ENCODE measurements around the gene YES1.

The YES1 gene

GRCh38 chr18:820591-821165 is 8.6 kb upstream of the YES1 start:
- H3K36me3 ChIP-seq (ENCODE audit: insufficient read depth) = no peaks in the 10 kb centered on the region
- no peak overlapping the region for H2AFZ ChIP-seq (ENCODE audit: low read depth)
- no peaks in the 10 kb centered on the region for H3K79me2 ChIP-seq (ENCODE audit: insufficient read depth, low read depth)
- no peak overlapping the region for H3K27ac ChIP-seq
- H3K4me2 ChIP-seq = no peak overlapping the region
- H3K4me1 ChIP-seq (ENCODE audit: low read depth, poor library complexity, severe bottlenecking) = no peaks in the 10 kb centered on the region
- no peak overlapping the region for H3K9ac ChIP-seq
- no peaks in the 10 kb centered on the region for H4K20me1 ChIP-seq (ENCODE audit: insufficient read depth)
- no peak overlapping the region for H3K4me3 ChIP-seq (IDR thresholded peaks at IDR 0.05; ENCODE audit: insufficient read depth, low read depth, low read length)
- no peak for TF ChIP-seq CTCF (conservative IDR thresholded peaks at IDR 0.05; ENCODE audit: low read depth, low read length)
- no peaks in the 10 kb centered on the region for H3K27me3 ChIP-seq (ENCODE audit: insufficient read depth, low read depth)

GRCh38 chr18:816869-817268 is 4.8 kb upstream of the YES1 start:
- Histone ChIP-seq H3K27me3 (ENCODE audit: insufficient read depth, low read depth) (no peaks in the 10 kb centered on the region), H3K4me1 (ENCODE audit: low read depth, poor library complexity, severe bottlenecking) (peaks cover 13% of the 10 kb centered on the region), H3K79me2 (ENCODE audit: insufficient read depth, low read depth) (no peaks in the 10 kb centered on the region), H3K9ac (no peak overlapping the region), H3K27ac (no peak overlapping the region), H2AFZ (ENCODE audit: low read depth) (no peak overlapping the region), H4K20me1 (ENCODE audit: insufficient read depth) (no peaks in the 10 kb centered on the region), H3K4me2 (no peak overlapping the region), H3K4me3 (IDR thresholded peaks at IDR 0.05; ENCODE audit: insufficient read depth, low read depth, low read length) (no peak overlapping the region), H3K36me3 (ENCODE audit: insufficient read depth) (no peaks in the 10 kb centered on the region)
- no peak for TF ChIP-seq CTCF (conservative IDR thresholded peaks at IDR 0.05; ENCODE audit: low read depth, low read length)

- Histone ChIP-seq H3K4me3 (IDR thresholded peaks at IDR 0.05; ENCODE audit: insufficient read depth, low read depth, low read length) (no peak overlapping the region), H2AFZ (ENCODE audit: low read depth) (no peak overlapping the region), H3K9ac (no peak overlapping the region), H4K20me1 (ENCODE audit: insufficient read depth) (no peaks in the 10 kb centered on the region), H3K4me2 (no peak overlapping the region), H3K36me3 (ENCODE audit: insufficient read depth) (no peaks in the 10 kb centered on the region), H3K27ac (no peak overlapping the region), H3K4me1 (ENCODE audit: low read depth, poor library complexity, severe bottlenecking) (peaks cover 13% of the 10 kb centered on the region), H3K27me3 (ENCODE audit: insufficient read depth, low read depth) (no peaks in the 10 kb centered on the region), H3K79me2 (ENCODE audit: insufficient read depth, low read depth) (peaks cover 1% of the 10 kb centered on the region; the same call in 1 of the 2 replicates)
- no peak for TF ChIP-seq CTCF (conservative IDR thresholded peaks at IDR 0.05; ENCODE audit: low read depth, low read length)
Measured at GRCh38 chr18:816088-816653, 4.1 kb upstream of the YES1 start.

- Histone ChIP-seq H4K20me1 (ENCODE audit: insufficient read depth) (0 out of 2 replicates have a peak, but pooled peaks cover 3% of the 10 kb centered on the region), H3K4me3 (IDR thresholded peaks at IDR 0.05; ENCODE audit: insufficient read depth, low read depth, low read length) (no peak overlapping the region), H3K27me3 (ENCODE audit: insufficient read depth, low read depth) (no peaks in the 10 kb centered on the region), H3K9ac (no peak overlapping the region), H3K4me1 (ENCODE audit: low read depth, poor library complexity, severe bottlenecking) (peaks cover 21% of the 10 kb centered on the region), H3K27ac (no peak overlapping the region), H2AFZ (ENCODE audit: low read depth) (no peak overlapping the region), H3K4me2 (no peak overlapping the region), H3K36me3 (ENCODE audit: insufficient read depth) (no peaks in the 10 kb centered on the region), H3K79me2 (ENCODE audit: insufficient read depth, low read depth) (peaks cover 9% of the 10 kb centered on the region; the same call in 1 of the 2 replicates)
- no peak for TF ChIP-seq CTCF (conservative IDR thresholded peaks at IDR 0.05; ENCODE audit: low read depth, low read length)
Measured at GRCh38 chr18:815353-815752, 3.3 kb upstream of the YES1 start.
